Activated CD8-positive, alpha-beta memory T cell treated with anti-CD3 and anti-CD28 coated beads, Interleukin-2, amount 10 ng/mL, durations not matched to agents 7 days and 5 days (primary cell): ENCODE data around the gene APEH. TPM values are rescaled to one million over a fixed set of nuclear protein-coding genes. Genes with fewer than 3 reads are reported as not detected.
A peak's percentile ranks its signal among the peaks of the same experiment; 100 is the strongest.

Source experiments
- ATAC-seq: fragments of 150-1000 bp; cut with Tn5 transposase; one replicate; pipeline ENCODE4 v1.10.0; 2021; ENCODE audit warnings: moderate library complexity
- CTCF ChIA-PET: fragments of 350-600 bp; sonication (Branson Sonifier 250); formaldehyde crosslinking; loops from one replicate; lab custom pipeline; 2021; ENCODE audit warnings: antibody characterized with exemption; lab: Charles Lee
- DNase-seq: peaks from one replicate; pipeline ENCODE4 v3.0.0-alpha.2; 2020
- H3K27ac Mint-ChIP-seq: one replicate; pipeline ENCODE4 v1.8.0; 2021; ENCODE audit warnings: mild to moderate bottlenecking, mixed read lengths
- H3K27me3 Mint-ChIP-seq: one replicate; pipeline ENCODE4 v1.8.0; 2021; ENCODE audit warnings: mixed read lengths
- H3K36me3 Mint-ChIP-seq: one replicate; pipeline ENCODE4 v1.8.0; 2021; ENCODE audit warnings: mild to moderate bottlenecking, mixed read lengths
- H3K4me1 Mint-ChIP-seq: one replicate; pipeline ENCODE4 v1.8.0; 2021; ENCODE audit warnings: mixed read lengths
- H3K4me3 Mint-ChIP-seq: one replicate; pipeline ENCODE4 v1.8.0; 2021; ENCODE audit warnings: mild to moderate bottlenecking, moderate library complexity, mixed read lengths
- H3K9me3 Mint-ChIP-seq: one replicate; pipeline ENCODE4 v1.8.0; 2022; ENCODE audit warnings: low read depth, mixed read lengths
- total RNA-seq, 2 experiments: library from RNA; stranded (reverse); gene quantifications; one replicate each; pipeline ENCODE4 v1.2.3, GENCODE V29; 2021

APEH gene
- total RNA-seq, 2 experiments from 2014 or later: 150 to 172 TPM

- Mint-ChIP-seq H3K27me3 (no peaks in the 10 kb centered on the region), H3K36me3 (peaks cover 6% of the 10 kb centered on the region), H3K9me3 (no peaks in the 10 kb centered on the region), H3K4me1 (peaks cover 24% of the 10 kb centered on the region), H3K4me3 (peak within 1 kb of the TSS; percentile 93), H3K27ac (peak within 1 kb of the TSS; percentile 96)
- DNase-seq (peak; percentile 98), ATAC-seq (peak; percentile 84)
- CTCF ChIA-PET: interaction anchor here (0.9 to 1.9 kb wide), 5 partner anchors 11 to 206 kb away, joined by 3 to 9 read pairs (median 4); partner anchors contain the start of genes IP6K1 and MON1A
Observed at GRCh38 chr3:49723628-49724551, 49.7 kb downstream of the APEH start, which contains the start of gene GMPPB. Gene GMPPB, minus strand, starts transcription at chr3:49723951. Its CDS starts 225 bp downstream, at chr3:49723726.

GRCh38 chr3:49724586-49724985, 50.4 kb downstream of the APEH start:
- Mint-ChIP-seq H3K27me3 (no peaks in the 10 kb centered on the region), H3K9me3 (no peaks in the 10 kb centered on the region), H3K27ac (peak overlapping the region; percentile 96), H3K4me3 (peak overlapping the region; percentile 93), H3K4me1 (peaks cover 20% of the 10 kb centered on the region), H3K36me3 (peaks cover 6% of the 10 kb centered on the region)
- DNase-seq: peak; percentile 47
- ATAC-seq: no peak
- CTCF ChIA-PET: interaction anchor here (0.9 to 1.9 kb wide), 3 partner anchors 176 to 205 kb away, joined by 3 to 9 read pairs (median 4); partner anchors contain the start of gene MON1A

- Mint-ChIP-seq H3K36me3 (peaks cover 9% of the 10 kb centered on the region), H3K9me3 (no peaks in the 10 kb centered on the region), H3K4me1 (peaks cover 17% of the 10 kb centered on the region), H3K27me3 (no peaks in the 10 kb centered on the region), H3K27ac (peak overlapping the region; percentile 50), H3K4me3 (no peak overlapping the region)
- ATAC-seq (no peak), DNase-seq (no peak)
- CTCF ChIA-PET: interaction anchor here (0.7 kb wide), 1 partner anchor 113 kb away, joined by 3 read pairs; no protein-coding TSS in a partner anchor
Observed at GRCh38 chr3:49725906-49726681, 51.9 kb downstream of the APEH start.

- Mint-ChIP-seq H3K27ac (no peak overlapping the region), H3K4me1 (peaks cover 15% of the 10 kb centered on the region), H3K36me3 (peaks cover 13% of the 10 kb centered on the region), H3K4me3 (no peak overlapping the region), H3K27me3 (no peaks in the 10 kb centered on the region), H3K9me3 (no peaks in the 10 kb centered on the region)
- no peak for ATAC-seq
- DNase-seq: no peak
- CTCF ChIA-PET: no interaction called here
Observed at GRCh38 chr3:49727154-49727923, 53.2 kb downstream of the APEH start.

- CTCF ChIA-PET: interaction anchor here (1.9 kb wide), 1 partner anchor 10 kb away, joined by 4 read pairs; no protein-coding TSS in a partner anchor
- H3K36me3 Mint-ChIP-seq: peaks cover 15% of the 10 kb centered on the region
- peaks cover 9% of the 10 kb centered on the region for H3K4me1 Mint-ChIP-seq
- H3K27ac Mint-ChIP-seq: no peak overlapping the region
- H3K4me3 Mint-ChIP-seq: no peak overlapping the region
- no peaks in the 10 kb centered on the region for H3K9me3 Mint-ChIP-seq
- H3K27me3 Mint-ChIP-seq: no peaks in the 10 kb centered on the region
- ATAC-seq (no peak), DNase-seq (no peak)
Observed at GRCh38 chr3:49727924-49728361, 53.8 kb downstream of the APEH start.

- DNase-seq (no peak), ATAC-seq (no peak)
- no peak overlapping the region for H3K4me3 Mint-ChIP-seq
- CTCF ChIA-PET: interaction anchor here (0.9 to 1.9 kb wide), 3 partner anchors 11 to 12 kb away, joined by 3 to 6 read pairs (median 4); partner anchors contain the start of gene AMIGO3
- H3K4me1 Mint-ChIP-seq: peaks cover 3% of the 10 kb centered on the region
- H3K9me3 Mint-ChIP-seq: no peaks in the 10 kb centered on the region
- H3K27me3 Mint-ChIP-seq: no peaks in the 10 kb centered on the region
- H3K27ac Mint-ChIP-seq: no peak overlapping the region
- H3K36me3 Mint-ChIP-seq: peaks cover 18% of the 10 kb centered on the region
Observed at GRCh38 chr3:49729966-49730609, 55.9 kb downstream of the APEH start.

- Mint-ChIP-seq H3K27ac (no peak overlapping the region), H3K9me3 (no peaks in the 10 kb centered on the region), H3K36me3 (peaks cover 29% of the 10 kb centered on the region), H3K27me3 (no peaks in the 10 kb centered on the region), H3K4me1 (no peaks in the 10 kb centered on the region), H3K4me3 (no peak overlapping the region)
- DNase-seq (no peak), ATAC-seq (no peak)
- CTCF ChIA-PET: interaction anchor here (1.4 to 2.0 kb wide), 2 partner anchors 13 to 193 kb away, joined by 5 read pairs; partner anchors contain the start of gene AMIGO3
Observed at GRCh38 chr3:49732597-49732996, 58.4 kb downstream of the APEH start.

GRCh38 chr3:49733551-49733950, 59.4 kb downstream of the APEH start:
- CTCF ChIA-PET: interaction anchor here (0.7 to 1.8 kb wide), 2 partner anchors 67 to 69 kb away, joined by 3 to 4 read pairs; no protein-coding TSS in a partner anchor

More at GRCh38 chr3:49733551-49733950, 59.4 kb downstream of the APEH start:
- ATAC-seq (no peak), DNase-seq (no peak)
- no peak overlapping the region for H3K4me3 Mint-ChIP-seq
- H3K27ac Mint-ChIP-seq: no peak overlapping the region
- no peaks in the 10 kb centered on the region for H3K9me3 Mint-ChIP-seq
- peaks cover 36% of the 10 kb centered on the region for H3K36me3 Mint-ChIP-seq
- no peaks in the 10 kb centered on the region for H3K27me3 Mint-ChIP-seq
- H3K4me1 Mint-ChIP-seq: no peaks in the 10 kb centered on the region

Other genes with a start within 250 kb of the APEH start
- 10 to 100 TPM; 23.9 to 29.0 TPM for gene NICN1, start 245.0 kb upstream of the APEH start, total RNA-seq
- 10 to 100 TPM; 17.6 to 17.9 TPM for gene DAG1, start 204.1 kb upstream of the APEH start, total RNA-seq
- under 1 TPM; 0.12 TPM for gene BSN, start 119.9 kb upstream of the APEH start, total RNA-seq
- gene MST1, start 15.1 kb downstream of the APEH start, total RNA-seq: 1 to 10 TPM; 7.3 to 9.3 TPM
- gene RNF123, start 15.2 kb downstream of the APEH start, total RNA-seq: 10 to 100 TPM; 50.0 to 58.9 TPM
- gene AMIGO3, start 45.3 kb downstream of the APEH start, total RNA-seq: 1 to 10 TPM in 1 of 2 experiments, under 1 TPM in 1; 0.19 to 1.2 TPM
- gene GMPPB, start 49.6 kb downstream of the APEH start, total RNA-seq: 10 to 100 TPM; 46.6 to 47.9 TPM
- gene IP6K1, start 112.2 kb downstream of the APEH start, total RNA-seq: 10 to 100 TPM; 38.3 to 41.0 TPM
- under 1 TPM in 1 of 2 experiments, not detected in 1; 0.16 TPM for gene CDHR4, start 125.5 kb downstream of the APEH start, total RNA-seq
- under 1 TPM; 0.73 to 0.85 TPM for gene INKA1, start 128.9 kb downstream of the APEH start, total RNA-seq
- gene UBA7, start 139.6 kb downstream of the APEH start, total RNA-seq: 100 to 1,000 TPM; 149 to 212 TPM
- gene TRAIP, start 182.2 kb downstream of the APEH start, total RNA-seq: 10 to 100 TPM; 27.3 to 32.0 TPM
- gene CAMKV, start 195.6 kb downstream of the APEH start, total RNA-seq: not detected
- gene MST1R, start 229.5 kb downstream of the APEH start, total RNA-seq: 1 to 10 TPM; 1.2 to 2.5 TPM